KOPT-K1 (cell line): ENCODE measurements around the gene SLC6A5.

ENCODE experiments used
- H3K27ac ChIP-seq: fragments of 200-600 bp; sonication (generic); 2 replicates; pipeline ENCODE4 v1.5.1; 2016; ENCODE audit warnings: antibody characterized with exemption, mild to moderate bottlenecking, low read depth, low read length; ENCODE audit not compliant: poor library complexity, severe bottlenecking
- H3K36me3 ChIP-seq: fragments of 200-600 bp; sonication (generic); 2 replicates; pipeline ENCODE4 v1.5.1; 2017; ENCODE audit warnings: antibody characterized with exemption, mild to moderate bottlenecking, low read length, moderate library complexity; ENCODE audit not compliant: insufficient read depth
- H3K9me3 ChIP-seq: fragments of 200-600 bp; sonication (generic); 2 replicates; pipeline ENCODE4 v1.5.1; 2017; ENCODE audit warnings: antibody characterized with exemption, low read length, mild to moderate bottlenecking; ENCODE audit not compliant: insufficient read depth, poor library complexity, severe bottlenecking

SLC6A5 gene

GRCh38 chr11:20668131-20668809, 68.9 kb downstream of the SLC6A5 start:
- H3K36me3 ChIP-seq = no peaks in the 10 kb centered on the region
- no peak overlapping the region for H3K27ac ChIP-seq
- peaks cover 5% of the 10 kb centered on the region for H3K9me3 ChIP-seq

- no peak within 1 kb of the TSS for H3K27ac ChIP-seq
- no peaks in the 10 kb centered on the region for H3K36me3 ChIP-seq
- H3K9me3 ChIP-seq = peaks cover 5% of the 10 kb centered on the region
These were observed 69.7 kb downstream of the SLC6A5 start, which contains the start of gene NELL1 for GRCh38 chr11:20668844-20669819. TSS of gene NELL1 (plus strand) at chr11:20669586.

GRCh38 chr11:20669820-20670684, 70.6 kb downstream of the SLC6A5 start:
- peaks cover 5% of the 10 kb centered on the region for H3K9me3 ChIP-seq
- no peak overlapping the region for H3K27ac ChIP-seq
- H3K36me3 ChIP-seq = no peaks in the 10 kb centered on the region

- no peaks in the 10 kb centered on the region for H3K36me3 ChIP-seq
- H3K9me3 ChIP-seq = peaks cover 5% of the 10 kb centered on the region
- no peak overlapping the region for H3K27ac ChIP-seq
These were observed 71.6 kb downstream of the SLC6A5 start for GRCh38 chr11:20670932-20671403.

- H3K9me3 ChIP-seq = peaks cover 5% of the 10 kb centered on the region
- H3K36me3 ChIP-seq = no peaks in the 10 kb centered on the region
These were observed 72.6 kb downstream of the SLC6A5 start for GRCh38 chr11:20671856-20672546.

GRCh38 chr11:20672575-20672974, 73.2 kb downstream of the SLC6A5 start:
- no peak overlapping the region for H3K27ac ChIP-seq
- no peaks in the 10 kb centered on the region for H3K36me3 ChIP-seq
- H3K9me3 ChIP-seq = peaks cover 5% of the 10 kb centered on the region

More at GRCh38 chr11:20671856-20672546, 72.6 kb downstream of the SLC6A5 start:
- H3K27ac ChIP-seq = no peak overlapping the region

- H3K27ac ChIP-seq = no peak overlapping the region
- H3K36me3 ChIP-seq = no peaks in the 10 kb centered on the region
- H3K9me3 ChIP-seq = no peaks in the 10 kb centered on the region
These were observed 77.2 kb downstream of the SLC6A5 start for GRCh38 chr11:20676658-20677057.

GRCh38 chr11:20688761-20689160, 89.4 kb downstream of the SLC6A5 start:
- Histone ChIP-seq H3K9me3 (no peaks in the 10 kb centered on the region), H3K36me3 (no peaks in the 10 kb centered on the region), H3K27ac (no peak overlapping the region)

GRCh38 chr11:20707876-20708275, 108.5 kb downstream of the SLC6A5 start:
- no peaks in the 10 kb centered on the region for H3K9me3 ChIP-seq
- no peaks in the 10 kb centered on the region for H3K36me3 ChIP-seq
- no peak overlapping the region for H3K27ac ChIP-seq
